ENCODE results near the gene ERMN.

- no peak for TF ChIP-seq CTCF (IDR thresholded peaks at IDR 0.05)
- TF ChIP-seq EZH2 (IDR thresholded peaks at IDR 0.05; ENCODE audit: borderline replicate concordance, insufficient read depth, low read depth, low read length, poor library complexity, severe bottlenecking) = no peak
Observed at GRCh38 chr2:157355618-157356017, 30.0 kb upstream of the ERMN start.
